Activated T-cell treated with anti-CD3 and anti-CD28 coated beads, Interleukin-2, amount 50 U/mL, for 48 hours (primary cell): ENCODE results near the gene FOSL1.

Source experiments
- DNase-seq, 2 experiments: peaks; one replicate each; pipeline ENCODE4 v3.0.0-alpha.2; 2020

Gene FOSL1

DNA sequence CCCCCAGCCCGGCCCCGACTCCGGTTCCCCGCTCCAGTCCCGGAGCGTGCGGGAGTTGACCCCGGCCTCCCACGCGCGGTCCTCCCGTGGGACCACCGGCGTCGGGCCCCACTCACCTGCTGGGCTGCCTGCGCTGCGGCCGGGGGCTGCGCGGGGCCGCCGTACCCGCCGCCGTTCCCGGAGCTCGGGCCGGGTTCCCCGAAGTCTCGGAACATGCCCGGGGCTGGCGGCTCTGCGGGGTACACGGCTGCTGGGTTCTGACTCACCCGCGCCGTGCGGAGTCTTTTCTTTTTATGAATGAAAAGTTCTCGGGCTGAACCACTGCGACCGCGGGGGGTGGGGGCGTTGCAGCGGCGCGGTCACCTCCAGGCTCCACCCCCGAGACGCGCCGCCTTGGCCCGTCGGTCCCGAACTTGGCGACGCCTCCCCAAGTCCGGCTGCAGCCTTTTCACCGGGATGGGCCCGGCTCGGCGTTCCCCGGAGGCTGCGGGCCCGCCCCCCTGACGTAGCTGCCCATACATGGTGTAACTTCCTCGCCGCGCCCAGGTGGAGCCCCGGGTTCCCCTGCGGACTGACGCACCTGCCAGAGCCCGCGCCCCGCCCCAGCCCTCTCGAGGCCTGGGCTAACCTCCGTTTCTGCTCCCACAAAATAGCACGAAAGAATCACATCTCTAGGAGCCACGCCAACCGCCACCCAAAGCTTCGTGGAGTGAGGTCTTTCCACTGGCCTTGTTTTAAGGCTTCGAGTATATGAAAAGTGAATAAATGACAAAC, at the start of gene FOSL1:
TSS of gene FOSL1 (minus strand) at position 264 of the 774 bp plus-strand sequence. CDS start at position 215, 49 bp downstream.
- DNase-seq = peak; percentile 95 to 97

GRCh38 chr11:65947603-65948125, 47.5 kb upstream of the FOSL1 start:
- no peak for DNase-seq

- no peak for DNase-seq
Observed at GRCh38 chr11:65947133-65947532, 46.9 kb upstream of the FOSL1 start.

GRCh38 chr11:65946655-65947054, 46.5 kb upstream of the FOSL1 start:
- no peak for DNase-seq

DNA sequence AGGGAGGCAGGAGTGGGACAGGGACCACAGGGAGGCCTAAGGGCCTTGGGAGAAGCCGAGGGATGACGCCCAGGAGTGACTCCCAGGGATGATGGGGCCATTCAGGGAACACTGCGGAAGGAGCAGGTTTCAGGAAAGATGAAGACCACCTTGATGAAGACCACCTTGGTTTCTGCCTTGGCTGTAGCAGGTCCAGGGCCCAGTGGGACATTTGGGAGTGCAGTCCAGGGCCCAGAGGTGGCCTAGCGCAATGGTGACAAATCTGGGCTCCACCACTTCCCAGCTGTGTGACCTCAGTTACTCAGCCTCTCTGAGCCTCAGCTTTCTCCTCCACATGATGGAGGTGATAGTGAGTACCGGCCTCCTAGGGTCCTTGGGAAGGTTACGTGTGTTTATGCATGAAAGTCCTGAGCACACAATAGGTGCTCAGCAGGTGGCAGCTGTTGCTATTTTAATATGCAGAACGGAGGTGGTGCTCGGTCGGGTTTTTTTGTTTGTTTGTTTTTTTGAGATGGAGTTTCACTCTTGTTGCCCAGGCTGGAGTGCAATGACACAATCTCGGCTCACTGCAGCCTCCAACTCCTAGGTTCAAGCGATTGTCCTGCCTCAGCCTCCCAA, 45.9 kb upstream of the FOSL1 start:
- DNase-seq = no peak

- DNase-seq = no peak
Observed at GRCh38 chr11:65945430-65945911, 45.3 kb upstream of the FOSL1 start, which contains the start of gene TSGA10IP. Gene TSGA10IP, plus strand, starts transcription at chr11:65945480. Its CDS starts 196 bp downstream, at chr11:65945676.

DNA sequence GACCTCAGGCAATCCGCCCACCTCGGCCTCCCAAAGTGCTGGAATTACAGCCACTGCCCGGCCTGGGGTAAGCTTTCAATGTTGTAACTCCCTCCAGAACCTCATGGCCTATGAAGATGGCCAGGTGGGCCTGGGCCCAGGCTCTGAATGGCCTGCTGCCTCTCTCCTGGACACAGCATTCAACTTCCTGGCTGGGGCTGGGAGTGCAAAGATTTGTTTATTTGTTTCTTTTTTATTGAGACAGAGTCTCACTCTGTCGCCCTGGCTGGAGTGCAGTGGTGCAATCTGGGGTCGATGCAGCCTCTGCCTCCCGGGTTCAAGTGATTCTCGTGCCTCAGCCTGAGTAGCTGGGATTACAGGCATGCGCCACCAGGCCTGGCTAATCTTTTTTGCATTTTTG, 44.6 kb upstream of the FOSL1 start:
- DNase-seq = no peak

DNA sequence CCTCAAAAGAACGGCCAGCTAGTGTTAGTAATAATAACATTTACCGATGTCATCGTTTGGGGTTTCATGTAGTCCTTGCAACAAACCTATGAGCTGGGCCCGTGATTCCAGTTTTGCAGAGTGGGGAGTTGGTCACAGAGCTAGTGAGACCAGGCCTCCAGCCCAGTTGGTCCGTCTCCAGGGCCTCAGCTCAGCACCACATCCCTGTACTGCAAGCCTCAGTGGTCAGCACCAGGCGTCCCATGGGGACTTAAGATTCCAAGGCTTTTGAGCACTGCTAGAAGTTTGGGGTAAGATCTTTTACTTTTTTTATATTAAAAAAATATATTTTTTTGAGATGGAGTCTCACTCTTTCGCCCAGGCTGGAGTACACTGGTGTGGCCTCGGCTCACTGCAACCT, 44.0 kb upstream of the FOSL1 start:
- no peak for DNase-seq

DNA sequence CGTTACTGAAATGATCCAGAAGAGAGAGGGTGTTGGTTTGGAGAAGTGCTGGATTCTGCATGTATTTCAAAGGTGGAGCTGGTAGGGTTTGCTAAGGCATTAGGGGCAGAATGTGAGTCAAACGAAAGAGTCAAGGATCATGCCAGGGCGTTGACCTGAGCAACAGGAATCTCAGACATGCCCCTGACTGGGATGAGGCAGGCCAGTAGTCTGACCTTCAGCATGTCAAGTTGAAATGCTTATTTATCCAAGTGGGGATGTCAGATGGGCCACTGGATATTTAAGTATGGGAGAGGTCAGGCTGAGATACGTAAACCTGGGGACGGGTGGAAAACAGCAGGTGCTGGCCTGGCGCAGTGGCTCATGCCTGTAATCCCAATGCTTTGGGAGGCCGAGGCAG, 42.3 kb upstream of the FOSL1 start:
- DNase-seq = no peak

GRCh38 chr11:65941720-65942310, 41.6 kb upstream of the FOSL1 start:
- no peak for DNase-seq

- no peak for DNase-seq
Observed at GRCh38 chr11:65937766-65938165, 37.6 kb upstream of the FOSL1 start.

- no peak for DNase-seq
Observed at GRCh38 chr11:65934014-65934413, 33.8 kb upstream of the FOSL1 start.

DNA sequence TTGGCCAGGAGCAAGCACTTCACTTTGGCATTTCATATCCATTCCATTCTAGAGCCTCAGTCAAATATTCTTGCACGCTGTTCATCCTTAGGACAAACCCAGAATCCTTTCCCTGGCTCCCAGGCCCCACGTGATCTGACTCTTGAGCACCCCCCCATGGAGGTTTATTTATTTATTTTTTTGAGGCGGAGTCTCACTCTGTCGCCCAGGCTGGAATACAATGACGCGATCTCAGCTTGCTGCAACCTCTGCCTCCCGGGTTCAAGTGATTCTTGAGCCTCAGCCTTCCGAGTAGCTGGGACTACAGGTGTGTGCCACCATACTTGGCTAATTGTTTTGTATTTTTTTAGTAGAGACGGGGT, 32.4 kb upstream of the FOSL1 start:
- DNase-seq = no peak

GRCh38 chr11:65931773-65932557, 31.8 kb upstream of the FOSL1 start:
- no peak for DNase-seq

GRCh38 chr11:65928667-65929066, 28.5 kb upstream of the FOSL1 start:
- no peak for DNase-seq

DNA sequence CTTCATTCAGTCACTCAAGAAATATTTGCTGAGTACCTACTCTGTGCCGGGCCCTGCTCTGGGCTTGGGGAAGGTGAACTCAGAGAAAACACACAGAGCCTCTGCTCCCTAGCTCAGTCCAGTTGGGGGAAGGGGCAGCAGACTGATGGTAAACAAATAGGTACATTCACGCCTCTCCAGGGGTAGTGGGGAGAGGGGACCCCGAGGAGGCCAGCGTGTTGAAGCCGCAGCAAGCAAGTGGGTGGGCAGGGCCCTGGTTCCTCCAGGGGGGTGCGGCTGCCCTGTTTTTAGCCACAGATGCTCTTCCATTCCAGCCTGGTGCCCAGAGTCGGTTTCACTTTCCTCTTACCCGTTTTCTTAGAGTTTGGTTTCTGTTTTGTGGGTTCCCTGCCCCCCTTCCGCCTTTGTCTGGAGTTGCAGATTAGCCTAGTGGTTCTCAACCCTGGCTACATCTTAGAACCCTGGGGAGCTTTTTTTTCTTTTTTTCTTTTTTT, 27.8 kb upstream of the FOSL1 start:
- peak; percentile 76 to 79 for DNase-seq

DNA sequence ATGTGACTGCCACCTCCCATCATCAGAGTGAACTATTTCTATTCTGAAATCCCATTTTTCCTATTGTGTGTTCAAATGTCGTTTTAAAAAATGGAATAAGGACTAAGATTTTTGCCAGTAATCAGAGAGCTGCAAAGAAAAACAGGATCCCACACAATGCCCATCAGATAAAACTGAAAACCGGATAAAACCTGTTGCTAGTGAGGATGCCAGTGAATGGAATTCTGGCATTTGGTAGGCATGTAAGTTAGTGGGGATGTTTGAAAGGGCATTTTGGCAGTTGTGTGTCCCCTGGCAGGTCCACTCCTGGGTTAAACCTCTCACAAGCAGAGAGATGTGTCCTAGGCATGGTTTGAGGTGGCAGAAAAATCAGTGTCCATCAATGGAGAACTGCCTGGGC, 25.2 kb upstream of the FOSL1 start:
- no peak for DNase-seq

DNA sequence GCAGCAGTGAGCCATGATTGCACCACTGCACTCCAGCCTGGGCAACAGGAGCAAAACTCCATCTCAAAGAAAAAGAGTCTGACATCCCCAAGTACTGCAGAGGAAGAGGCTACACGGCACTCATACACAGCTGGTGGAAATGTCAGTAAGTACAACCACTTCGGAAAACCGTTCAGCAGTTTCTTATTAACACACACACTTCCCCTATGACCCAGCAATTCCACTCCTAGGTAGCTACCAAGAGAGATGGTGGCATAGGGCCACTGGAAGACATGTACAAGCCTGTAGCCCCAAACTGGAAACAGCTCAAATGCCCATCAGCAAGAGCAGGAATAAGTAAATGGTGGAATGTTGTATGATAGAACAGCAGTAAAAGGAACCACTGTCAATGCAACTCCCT, 22.4 kb upstream of the FOSL1 start:
- no peak for DNase-seq

DNA sequence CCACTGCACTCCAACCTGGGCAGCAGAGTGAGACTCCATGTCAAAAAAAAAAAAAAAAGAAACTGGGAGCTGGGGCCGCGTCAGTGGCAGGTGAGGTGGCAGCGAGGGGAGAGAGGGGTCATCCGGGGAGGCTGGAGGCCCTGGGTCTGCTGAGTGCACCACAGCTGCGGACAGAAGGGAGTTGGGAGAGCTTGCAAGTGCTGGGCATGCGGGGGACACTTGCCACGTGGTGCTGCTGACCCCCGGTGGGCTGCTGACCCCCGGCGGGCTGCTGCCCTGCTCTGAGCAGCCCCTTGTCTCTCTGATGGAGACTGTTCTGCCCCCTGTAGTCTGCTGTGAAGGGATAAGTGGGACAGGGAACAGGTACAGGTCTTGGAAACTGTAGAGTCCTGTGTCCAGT, 21.7 kb upstream of the FOSL1 start:
- no peak for DNase-seq

GRCh38 chr11:65921033-65921555, 20.9 kb upstream of the FOSL1 start:
- DNase-seq = no peak

DNA sequence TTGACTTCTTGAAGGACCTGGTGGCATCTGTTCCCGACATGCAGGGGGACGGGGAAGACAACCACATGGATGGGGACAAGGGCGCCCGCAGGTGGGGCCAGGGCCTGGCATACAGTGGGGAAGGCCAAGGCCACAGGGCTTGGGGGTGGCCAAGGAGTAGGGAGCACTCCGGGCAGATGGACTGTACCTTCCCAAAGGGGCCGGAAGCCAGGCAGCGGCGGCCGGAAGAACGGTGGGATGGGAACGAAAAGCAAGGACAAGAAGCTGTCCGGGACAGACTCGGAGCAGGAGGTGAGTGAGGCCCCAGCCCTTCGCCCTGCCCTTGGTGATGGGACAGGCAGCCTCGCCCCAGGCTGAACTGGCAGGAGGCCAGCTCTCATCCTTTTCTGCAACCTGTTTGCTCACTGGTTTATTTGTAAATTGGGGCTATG, 20.2 kb upstream of the FOSL1 start:
- no peak for DNase-seq
